ENCODE results near the gene KHNYN.

The KHNYN gene

GRCh38 chr14:24411443-24412389 is 18.0 kb upstream of the KHNYN start:
- H3K27ac ChIP-seq, result no peak overlapping the region
- no peak for TF ChIP-seq ZFX (IDR thresholded peaks at IDR 0.05)
- TF ChIP-seq, protein P1, sequence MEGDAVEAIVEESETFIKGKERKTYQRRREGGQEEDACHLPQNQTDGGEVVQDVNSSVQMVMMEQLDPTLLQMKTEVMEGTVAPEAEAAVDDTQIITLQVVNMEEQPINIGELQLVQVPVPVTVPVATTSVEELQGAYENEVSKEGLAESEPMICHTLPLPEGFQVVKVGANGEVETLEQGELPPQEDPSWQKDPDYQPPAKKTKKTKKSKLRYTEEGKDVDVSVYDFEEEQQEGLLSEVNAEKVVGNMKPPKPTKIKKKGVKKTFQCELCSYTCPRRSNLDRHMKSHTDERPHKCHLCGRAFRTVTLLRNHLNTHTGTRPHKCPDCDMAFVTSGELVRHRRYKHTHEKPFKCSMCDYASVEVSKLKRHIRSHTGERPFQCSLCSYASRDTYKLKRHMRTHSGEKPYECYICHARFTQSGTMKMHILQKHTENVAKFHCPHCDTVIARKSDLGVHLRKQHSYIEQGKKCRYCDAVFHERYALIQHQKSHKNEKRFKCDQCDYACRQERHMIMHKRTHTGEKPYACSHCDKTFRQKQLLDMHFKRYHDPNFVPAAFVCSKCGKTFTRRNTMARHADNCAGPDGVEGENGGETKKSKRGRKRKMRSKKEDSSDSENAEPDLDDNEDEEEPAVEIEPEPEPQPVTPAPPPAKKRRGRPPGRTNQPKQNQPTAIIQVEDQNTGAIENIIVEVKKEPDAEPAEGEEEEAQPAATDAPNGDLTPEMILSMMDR (conservative IDR thresholded peaks at IDR 0.05), result peak; percentile 75

- TF ChIP-seq ZFX (IDR thresholded peaks at IDR 0.05), result no peak
- TF ChIP-seq, protein P1 (conservative IDR thresholded peaks at IDR 0.05), result no peak
- no peak overlapping the region for H3K27ac ChIP-seq
Observed at GRCh38 chr14:24414077-24414476, 15.7 kb upstream of the KHNYN start.

DNA sequence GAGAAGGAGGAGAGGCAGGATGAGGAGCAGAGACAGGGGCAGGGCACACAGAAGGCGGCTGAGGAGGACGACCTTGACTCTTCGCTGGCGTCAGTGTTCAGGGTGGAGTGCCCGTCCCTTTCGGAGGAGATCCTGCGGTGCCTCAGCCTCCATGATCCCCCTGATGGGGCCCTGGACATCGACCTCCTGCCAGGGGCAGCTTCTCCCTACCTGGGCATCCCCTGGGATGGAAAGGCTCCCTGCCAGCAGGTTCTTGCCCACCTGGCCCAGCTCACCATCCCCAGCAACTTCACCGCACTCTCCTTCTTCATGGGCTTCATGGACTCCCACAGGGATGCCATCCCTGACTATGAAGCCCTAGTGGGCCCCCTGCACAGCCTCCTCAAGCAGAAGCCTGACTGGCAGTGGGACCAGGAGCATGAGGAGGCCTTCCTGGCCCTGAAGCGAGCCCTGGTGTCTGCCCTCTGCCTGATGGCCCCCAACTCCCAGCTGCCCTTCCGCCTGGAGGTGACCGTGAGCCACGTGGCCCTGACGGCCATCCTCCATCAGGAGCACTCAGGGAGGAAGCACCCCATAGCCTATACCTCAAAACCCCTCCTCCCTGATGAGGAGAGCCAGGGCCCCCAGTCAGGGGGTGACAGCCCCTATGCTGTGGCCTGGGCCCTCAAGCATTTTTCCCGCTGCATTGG is 14.9 kb upstream of the KHNYN start:
- no peak overlapping the region for H3K27ac ChIP-seq
- TF ChIP-seq, protein P1 (conservative IDR thresholded peaks at IDR 0.05), result no peak
- TF ChIP-seq ZFX (IDR thresholded peaks at IDR 0.05), result no peak

DNA sequence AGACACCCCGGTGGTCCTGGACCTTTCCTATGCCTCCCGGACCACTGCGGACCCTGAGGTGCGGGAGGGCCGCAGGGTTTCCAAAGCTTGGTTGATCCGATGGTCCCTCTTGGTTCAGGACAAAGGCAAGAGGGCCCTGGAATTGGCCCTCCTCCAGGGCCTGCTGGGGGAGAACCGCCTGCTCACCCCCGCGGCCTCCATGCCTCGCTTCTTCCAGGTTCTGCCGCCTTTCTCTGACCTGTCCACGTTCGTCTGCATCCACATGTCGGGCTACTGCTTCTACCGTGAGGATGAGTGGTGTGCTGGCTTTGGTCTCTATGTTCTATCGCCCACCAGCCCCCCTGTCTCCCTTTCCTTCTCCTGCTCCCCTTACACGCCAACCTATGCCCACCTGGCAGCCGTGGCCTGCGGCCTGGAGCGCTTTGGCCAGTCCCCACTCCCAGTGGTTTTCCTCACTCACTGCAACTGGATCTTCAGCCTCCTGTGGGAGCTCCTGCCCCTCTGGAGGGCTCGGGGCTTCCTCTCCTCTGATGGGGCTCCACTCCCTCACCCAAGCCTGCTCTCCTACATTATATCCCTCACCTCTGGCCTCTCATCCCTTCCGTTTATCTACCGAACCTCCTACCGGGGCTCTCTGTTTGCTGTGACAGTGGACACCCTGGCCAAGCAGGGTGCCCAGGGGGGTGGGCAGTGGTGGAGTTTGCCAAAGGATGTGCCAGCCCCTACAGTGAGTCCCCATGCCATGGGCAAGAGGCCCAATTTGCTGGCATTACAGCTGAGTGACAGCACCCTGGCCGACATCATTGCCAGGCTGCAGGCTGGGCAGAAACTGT is 14.1 kb upstream of the KHNYN start:
- H3K27ac ChIP-seq, result no peak overlapping the region
- TF ChIP-seq, protein P1 (conservative IDR thresholded peaks at IDR 0.05), result no peak
- no peak for TF ChIP-seq ZFX (IDR thresholded peaks at IDR 0.05)

DNA sequence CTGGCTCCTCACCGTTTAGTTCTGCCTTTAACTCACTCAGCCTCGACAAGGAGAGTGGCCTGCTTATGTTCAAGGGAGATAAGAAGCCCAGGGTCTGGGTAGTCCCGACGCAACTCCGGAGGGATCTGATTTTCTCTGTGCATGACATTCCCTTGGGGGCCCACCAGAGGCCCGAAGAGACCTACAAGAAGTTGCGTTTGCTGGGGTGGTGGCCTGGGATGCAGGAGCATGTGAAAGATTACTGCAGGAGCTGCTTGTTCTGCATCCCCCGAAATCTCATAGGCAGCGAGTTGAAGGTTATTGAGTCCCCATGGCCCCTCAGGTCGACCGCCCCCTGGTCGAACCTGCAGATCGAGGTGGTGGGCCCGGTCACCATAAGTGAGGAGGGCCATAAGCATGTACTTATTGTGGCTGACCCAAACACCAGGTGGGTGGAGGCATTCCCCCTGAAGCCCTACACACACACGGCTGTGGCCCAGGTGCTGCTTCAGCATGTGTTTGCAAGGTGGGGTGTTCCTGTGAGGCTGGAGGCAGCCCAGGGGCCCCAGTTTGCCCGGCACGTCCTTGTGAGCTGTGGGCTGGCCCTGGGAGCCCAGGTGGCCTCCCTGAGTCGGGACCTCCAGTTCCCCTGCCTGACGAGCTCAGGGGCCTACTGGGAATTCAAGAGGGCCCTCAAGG is 13.4 kb upstream of the KHNYN start:
- no peak for TF ChIP-seq ZFX (IDR thresholded peaks at IDR 0.05)
- TF ChIP-seq, protein P1 (conservative IDR thresholded peaks at IDR 0.05), result no peak
- H3K27ac ChIP-seq, result no peak overlapping the region

DNA sequence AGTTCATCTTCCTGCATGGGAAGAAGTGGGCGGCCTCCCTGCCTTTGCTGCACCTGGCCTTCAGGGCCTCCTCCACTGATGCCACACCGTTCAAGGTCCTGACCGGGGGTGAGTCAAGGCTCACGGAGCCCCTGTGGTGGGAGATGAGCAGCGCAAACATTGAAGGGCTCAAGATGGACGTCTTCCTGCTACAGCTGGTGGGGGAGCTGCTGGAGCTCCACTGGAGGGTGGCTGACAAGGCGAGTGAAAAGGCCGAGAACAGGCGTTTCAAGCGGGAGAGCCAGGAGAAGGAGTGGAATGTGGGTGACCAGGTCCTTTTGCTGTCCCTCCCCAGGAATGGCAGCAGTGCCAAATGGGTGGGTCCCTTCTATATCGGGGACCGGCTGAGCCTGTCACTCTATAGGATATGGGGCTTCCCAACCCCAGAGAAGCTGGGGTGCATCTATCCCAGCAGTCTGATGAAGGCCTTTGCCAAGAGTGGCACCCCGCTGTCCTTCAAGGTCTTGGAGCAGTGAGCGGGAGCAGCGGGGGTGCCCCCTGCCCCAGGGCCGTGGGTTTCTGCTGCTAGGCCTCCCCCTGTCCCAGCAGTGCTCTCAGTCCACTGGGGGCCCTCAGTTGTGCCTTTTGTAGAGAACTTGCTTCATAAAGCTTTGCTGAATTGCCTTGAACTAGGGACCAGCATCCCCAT is 12.7 kb upstream of the KHNYN start:
- no peak for TF ChIP-seq ZFX (IDR thresholded peaks at IDR 0.05)
- TF ChIP-seq, protein P1 (conservative IDR thresholded peaks at IDR 0.05), result no peak
- H3K27ac ChIP-seq, result no peak overlapping the region

Measured in C4-2B (cell line).